ENCODE data around the gene POLD1. TPM values are rescaled to one million over a fixed set of nuclear protein-coding genes. Genes with fewer than 3 reads are reported as not detected.
"Not testable (repeated sequence)": the region's sequence is repeated elsewhere in the genome, so short reads cannot be mapped to it uniquely, and the experiment has no call there.

POLD1 gene
- total RNA-seq = 17.5 TPM

DNA sequence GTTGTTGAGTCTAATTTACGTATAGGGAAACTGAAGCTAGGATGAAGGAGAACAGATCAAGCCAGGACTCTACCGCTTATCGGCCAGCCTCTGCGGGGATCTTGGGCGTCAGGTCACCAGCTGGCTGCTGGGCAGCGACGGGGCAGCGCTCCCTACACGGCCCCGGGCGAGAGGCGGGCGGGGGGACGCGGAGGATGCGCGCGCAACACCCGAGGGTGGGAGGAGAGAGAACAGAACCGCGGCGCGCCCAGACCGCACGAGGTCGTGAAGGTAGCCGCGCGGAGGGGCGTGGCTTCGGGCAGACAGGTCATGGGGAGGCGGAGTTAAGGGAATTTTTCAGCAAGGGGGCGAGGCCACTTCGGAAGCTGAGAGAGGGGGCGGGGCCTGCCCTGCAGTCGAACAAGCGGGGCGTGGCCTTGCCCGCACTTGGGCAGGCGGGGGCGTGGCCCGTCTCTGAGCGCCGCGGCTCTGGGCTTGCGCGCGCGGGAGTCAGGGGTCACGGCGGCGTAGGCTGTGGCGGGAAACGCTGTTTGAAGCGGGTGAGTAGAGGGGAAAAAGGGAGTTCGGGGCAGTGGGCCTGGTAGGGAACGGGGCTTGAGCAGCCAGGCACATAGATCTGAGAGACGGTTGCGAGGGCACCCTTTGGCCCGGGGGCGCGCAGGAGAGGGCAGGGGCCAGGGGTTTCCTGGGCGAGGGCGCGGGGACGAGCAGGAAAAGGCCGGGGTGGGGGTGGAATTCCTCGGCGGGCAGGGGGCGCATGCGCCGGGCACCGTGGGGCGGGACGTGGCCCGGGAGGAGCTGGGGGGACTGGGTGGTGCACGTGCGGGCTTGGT is at the start of gene POLD1:
POLD1 (plus strand) TSS at position 496 of the 833 bp plus-strand sequence. CDS start 14,505 bp downstream, outside the sequence.
- peak; percentile 92 for DNase-seq

DNA sequence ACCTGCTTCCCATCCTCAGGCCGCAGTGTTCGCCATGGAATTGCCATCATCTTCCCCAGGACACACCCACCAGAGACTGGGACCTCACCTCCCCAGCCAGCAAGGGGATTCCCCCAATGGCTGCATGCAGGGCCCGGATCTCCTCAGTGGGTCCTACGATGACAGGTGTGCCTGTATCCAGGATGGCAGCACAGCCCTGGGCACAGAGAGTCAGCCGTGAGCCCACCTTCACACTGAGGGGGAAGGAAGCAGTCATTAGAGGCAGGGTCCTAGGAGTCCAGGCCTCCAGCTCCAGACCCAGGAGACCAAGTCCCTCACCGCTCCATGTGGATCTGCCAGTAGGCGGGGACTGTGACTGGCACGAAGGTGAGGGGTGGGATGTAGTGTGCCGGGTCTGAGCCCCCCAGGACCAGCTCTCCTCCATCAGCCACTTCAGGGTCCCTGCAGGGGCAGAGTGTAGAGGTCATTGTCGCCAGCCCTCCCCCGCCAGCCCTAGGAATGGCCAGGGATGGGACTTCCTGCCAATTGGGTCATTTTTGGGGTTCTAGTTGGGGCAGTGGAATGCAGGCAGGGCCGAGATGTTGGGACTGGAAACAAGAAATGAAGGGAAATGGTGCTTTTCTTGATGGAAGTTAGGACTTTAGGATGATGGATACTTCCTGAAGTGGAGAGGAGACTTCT is 49.3 kb upstream of the POLD1 start:
- DNase-seq = no peak

DNA sequence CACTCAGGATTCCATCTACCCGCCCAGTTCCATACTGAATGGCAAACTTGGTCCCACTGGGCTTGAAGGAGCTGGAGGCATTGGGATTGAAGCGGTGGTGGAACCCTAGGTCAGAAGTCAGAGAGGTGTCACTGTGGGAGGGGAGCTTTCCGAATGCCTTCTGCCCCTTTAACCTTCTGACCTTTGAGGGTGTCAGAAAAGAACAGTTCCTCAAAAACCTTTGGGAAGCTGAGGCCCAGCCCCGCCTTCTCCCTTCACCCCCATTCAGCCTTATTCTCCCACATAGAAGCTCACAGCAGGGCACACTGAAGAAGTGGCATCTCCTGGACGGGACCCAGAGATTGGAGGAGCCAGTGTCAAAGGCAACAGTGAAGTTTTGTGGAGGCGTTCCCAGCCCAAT is 47.1 kb upstream of the POLD1 start:
- not testable (repeated sequence) for DNase-seq

DNA sequence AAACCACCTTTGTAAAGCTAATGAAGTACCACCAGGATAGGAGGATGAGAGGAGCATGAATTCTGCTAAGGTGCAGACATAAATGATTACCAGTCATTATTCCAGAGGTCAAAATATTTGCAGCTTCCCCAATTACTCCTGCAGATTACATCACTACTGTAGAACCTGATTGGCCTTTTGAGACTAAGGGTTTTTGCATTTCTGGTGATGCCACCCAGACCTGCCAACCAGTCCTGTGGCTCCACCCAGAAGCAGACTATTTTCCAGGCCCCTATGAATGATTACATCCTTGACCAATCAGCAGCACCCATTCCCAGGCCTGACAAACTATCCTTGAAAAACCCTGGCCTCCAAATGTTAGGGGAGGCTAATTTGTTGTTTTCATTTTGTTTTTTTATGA is 43.8 kb upstream of the POLD1 start:
- DNase-seq = no peak

- no peak for DNase-seq
These were observed 43.0 kb upstream of the POLD1 start for GRCh38 chr19:50341091-50341564.

DNA sequence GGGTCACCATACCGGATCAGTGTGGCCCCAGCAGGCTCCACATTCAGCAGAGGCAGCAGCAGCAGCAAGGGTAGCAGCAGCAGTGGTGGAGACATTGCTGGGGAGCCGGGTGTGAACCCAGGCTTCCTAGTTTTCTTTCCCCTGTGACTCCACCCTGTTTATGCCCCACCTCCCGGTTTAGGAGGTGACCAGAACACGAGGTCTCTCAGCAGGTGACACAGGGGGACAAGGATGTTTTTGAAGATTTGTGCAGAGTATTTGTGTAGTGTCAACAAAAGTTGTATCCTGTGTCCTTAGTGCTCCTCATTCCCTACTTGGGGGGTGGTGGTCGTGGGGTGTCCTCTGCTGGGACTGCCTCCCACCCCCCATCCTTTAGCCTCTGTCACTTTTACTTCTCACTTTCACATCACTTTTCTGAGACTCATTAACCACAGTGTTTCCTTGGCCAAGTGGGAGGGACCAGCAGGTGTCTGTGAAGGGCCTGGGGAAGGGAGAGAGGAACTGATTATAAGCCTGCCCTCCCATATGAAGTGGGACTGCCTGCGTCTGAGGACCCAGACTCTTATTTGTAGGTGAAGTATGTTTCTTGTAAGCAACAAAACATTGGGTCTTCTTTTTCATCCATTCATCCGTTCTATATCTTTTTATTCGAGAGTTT is 39.4 kb upstream of the POLD1 start:
- DNase-seq = no peak

DNA sequence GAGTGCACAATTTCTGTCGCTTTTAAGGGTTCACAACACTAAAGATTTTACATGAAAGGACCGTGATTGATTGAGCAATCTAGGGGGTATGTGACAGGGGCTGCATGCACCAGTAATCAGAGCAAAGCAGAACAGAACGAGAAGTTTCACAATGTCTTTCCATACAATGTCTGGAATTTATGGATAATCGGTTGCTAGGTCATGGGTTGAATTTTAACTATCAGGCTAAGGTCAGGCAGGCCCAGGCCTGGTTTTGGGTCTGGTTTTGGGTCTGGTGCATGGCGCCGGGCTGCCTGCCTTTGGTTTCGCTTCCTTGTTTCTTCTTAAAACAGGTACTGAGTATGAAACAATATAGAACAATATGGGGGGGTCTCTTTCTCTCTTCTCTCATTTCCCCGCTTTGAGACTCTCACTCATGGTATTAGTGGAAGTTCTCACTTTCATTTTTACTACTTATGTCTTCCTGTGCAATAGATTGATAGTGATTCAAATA is 37.0 kb upstream of the POLD1 start:
- not testable (repeated sequence) for DNase-seq

- no peak for DNase-seq
These were observed 34.7 kb upstream of the POLD1 start for GRCh38 chr19:50349277-50350057.

- no peak for DNase-seq
These were observed 31.9 kb upstream of the POLD1 start for GRCh38 chr19:50352242-50352641.

DNA sequence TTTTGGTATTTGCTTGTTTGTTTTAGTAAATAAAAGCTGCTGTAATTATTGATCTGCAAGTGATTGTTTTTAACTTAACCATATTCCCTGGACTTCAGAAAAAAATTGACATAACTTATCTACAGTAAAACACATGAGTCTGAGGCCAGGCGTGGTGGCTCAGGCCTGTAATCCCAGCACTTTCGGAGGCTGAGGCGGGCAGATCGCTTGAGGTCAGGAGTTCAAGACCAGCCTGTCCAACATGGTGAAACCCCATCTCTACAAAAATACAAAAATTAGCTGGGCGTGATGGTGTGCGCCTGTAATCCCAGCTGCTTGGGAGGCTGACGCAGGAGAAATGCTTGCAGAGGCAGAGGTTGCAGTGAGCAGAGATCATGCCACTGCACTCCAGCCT is 30.7 kb upstream of the POLD1 start:
- DNase-seq = not testable (repeated sequence)

DNA sequence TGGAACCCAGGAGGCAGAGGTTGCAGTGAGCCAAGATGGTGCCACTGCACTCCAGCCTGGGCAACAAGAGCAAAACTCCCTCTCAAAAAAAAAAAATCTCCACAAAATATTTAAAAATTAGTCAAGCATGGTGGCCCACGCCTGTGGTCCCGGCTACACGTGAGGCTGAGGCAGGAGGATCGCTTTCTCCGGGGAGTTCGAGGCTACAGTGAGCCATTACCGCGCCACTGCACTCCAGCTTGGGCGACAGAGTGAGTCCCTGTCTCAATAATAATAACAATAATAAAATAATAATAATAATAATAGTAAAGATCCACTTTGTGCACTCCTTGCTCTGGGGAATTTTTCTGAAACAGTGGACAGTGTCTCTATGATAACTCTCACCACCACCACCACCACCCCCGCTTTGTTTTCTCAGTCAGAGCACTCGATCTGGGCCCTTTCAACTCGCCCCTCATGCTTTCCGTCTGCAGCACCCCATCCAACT is 27.4 kb upstream of the POLD1 start:
- DNase-seq = no peak

DNA sequence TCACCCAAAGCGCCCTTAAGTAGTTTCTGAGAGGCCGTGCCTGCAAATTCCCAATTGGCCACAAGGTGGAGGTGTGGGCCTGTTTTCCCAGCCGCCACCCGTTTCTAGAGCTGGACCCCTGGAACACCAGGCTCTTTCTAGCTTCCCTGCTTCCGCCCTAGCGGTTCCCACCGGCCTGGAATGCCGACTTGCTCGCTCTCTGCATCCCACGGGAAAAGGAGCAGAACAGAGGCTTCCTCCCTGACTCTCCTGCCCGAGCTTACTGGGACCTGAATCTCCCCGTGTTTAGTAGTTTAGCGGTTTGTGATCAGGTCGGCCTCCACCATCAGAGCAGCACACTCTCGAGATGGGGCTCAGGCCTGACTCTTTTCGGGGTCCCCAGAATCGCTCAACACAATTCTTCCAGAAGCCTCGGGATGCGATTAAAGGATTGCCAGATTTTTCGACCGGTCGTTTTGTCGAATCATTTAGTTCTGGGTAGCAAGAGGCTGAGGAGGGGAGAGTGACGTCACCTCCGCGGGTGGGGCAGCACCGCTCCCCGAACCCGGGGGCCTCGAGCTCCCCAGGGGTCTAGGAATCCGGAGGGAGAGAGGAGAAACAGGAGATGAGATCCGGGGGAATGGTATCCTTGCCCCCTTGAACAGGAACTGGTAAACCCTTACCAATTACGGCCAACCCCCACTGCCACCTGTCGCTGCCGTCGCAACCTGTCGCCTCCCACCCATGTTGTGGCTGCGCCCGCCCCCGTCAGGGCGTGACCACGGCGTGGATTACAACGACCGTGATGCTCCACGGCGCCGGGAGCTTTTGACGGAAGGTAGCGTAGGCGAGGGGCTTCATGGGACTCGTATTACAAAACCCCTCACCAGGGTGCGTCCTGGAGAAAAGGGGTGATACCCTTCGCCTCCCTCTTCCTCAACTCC is 26.7 kb upstream of the POLD1 start:
- peak; percentile 52 for DNase-seq

DNA sequence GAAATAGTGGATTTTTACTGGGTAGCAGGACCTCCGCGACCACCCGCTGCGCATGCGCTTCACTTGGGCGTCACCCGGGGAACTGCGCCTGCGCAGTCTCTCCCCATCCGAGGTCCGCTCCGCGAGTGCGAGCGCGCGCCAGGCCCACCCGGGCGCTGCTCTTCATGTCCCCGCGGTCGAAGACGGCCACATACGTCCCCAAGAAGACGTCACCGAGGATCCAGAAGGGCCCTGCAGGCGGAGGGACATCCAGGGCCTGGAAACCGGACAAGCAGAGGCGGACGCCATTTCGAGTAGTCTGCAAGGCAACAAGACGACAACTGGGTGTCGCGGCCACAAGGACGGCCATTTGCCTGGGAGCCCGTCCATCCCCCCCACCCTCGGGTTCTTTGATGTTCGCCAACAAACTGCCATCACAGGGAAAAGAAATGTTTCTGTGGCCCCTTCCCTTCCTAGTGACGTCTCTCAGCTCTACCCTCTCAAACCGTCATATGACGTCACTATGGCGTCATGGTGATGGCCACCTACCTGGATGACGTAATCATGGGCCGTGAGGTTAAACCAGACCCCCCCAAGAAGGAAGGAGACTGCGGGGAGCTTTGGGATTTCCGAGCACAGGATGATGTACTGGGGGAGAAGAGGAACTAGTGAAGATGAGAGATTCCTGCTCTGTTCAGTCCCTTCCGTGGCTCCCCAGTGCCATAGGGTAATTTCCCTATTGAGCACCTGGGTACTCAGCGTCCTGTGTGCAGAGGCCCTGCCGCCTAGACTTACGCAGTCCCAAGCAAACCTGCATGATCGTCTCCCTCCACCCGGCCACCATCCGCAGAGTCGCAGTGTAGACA is 25.4 kb upstream of the POLD1 start:
- DNase-seq = peak; percentile 27

DNA sequence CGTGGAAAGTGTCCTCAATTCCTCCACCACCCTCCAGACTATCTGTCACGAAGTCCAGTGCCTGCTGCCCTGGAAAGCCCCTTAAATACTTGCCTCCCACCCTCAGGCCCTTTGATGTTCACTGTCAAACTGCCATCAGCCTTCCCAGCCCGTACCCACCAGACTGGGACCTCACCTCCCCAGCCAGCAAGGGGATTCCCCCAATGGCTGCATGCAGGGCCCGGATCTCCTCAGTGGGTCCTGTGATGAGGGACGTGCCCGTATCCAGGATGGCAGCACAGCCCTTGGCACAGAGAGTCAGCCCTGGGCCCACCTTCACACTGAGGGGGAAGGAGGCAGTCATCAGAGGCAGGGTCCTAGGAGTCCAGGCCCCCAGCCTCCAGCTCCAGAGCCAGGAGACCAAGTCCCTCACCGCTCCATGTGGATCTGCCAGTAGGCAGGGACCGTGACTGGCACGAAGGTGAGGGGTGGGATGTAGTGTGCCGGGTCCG is 24.8 kb upstream of the POLD1 start:
- DNase-seq = no peak

DNA sequence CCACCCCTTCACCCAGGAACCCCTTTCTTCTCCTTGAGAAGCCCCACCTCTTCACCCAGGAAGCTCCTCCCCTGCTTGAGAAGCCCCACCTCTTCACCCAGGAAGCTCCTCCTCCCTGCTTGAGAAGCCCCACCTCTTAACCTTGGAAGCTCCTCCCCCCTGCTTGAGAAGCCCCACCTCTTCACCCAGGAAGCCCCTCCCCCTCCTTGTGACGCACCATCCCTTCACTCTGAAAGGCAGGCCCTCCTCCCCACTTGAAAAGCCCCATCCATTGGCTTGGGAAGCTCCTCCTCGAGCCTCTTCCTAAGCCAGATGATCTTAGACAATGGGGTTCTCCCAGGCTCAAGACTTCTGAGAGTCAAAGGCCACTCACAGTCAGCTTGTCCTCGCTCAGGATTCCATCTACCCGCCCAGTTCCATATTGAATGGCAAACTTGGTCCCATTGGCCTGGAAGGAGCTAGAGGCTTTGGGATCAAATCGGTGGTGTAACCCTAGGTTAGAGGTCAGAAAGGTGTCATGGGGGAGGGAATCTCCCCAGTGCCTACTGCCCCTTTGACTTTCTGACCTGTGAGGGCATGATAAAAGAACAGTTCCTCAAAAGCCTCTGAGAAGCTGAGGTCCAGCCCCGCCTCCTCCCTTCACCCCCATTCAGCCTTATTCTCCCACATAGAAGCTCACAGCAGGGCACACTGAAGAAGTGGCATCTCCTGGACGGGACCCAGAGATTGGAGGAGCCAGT is 22.7 kb upstream of the POLD1 start:
- no peak for DNase-seq

DNA sequence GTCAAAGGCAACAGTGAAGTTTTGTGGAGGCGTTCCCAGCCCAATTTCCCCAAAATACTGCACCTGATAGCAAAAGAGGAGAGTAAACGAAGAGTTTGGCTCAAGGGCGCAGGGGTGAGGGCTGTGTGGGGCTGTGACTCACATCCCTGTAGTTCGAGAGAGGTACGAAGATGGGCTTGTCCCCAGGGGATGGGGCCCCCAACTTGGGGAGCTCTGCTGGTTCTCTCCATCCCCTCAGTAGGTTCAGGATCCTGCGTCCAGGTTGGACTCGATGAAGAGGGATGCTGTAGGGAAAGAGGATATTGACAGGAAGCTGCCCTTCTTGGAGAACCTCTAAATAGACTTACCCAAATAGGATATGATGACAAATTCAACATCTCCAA is 22.1 kb upstream of the POLD1 start:
- DNase-seq = no peak

- no peak for DNase-seq
These were observed 21.3 kb upstream of the POLD1 start for GRCh38 chr19:50362656-50363424.

All from occipital lobe (tissue), 2 donors.